ENCODE measurements around the gene TRAPPC14. TPM values are rescaled to one million over a fixed set of nuclear protein-coding genes. Genes with fewer than 3 reads are reported as not detected.

The TRAPPC14 gene
- total RNA-seq, 1 donor from 2014 or later = 10.4 TPM

DNA sequence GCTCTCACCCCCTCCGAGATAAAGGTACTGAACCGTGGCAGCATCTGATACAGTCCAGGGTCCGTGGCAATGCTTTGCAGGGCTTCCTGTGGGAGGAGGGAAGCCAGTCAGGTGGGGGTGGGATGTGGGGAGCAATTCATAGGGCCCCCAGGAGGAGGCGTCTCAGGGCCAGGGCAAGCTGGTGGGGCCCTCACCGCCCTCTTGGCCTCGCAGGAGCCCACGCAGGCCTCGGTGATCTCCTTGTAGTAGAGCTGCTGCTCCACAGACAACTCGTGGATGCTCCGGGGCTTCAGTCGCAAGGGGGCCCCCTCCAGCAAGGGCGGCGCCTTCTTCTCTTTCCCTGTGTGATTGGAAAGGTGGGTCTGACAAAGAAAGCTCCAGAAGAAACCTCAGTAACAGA is 46.6 kb downstream of the TRAPPC14 start:
- Histone ChIP-seq H3K27me3 (ENCODE audit: control insufficient read depth, insufficient read depth, low read length) (no peaks in the 10 kb centered on the region), H3K4me3 (ENCODE audit: low read depth, low read length) (no peak overlapping the region), H3K36me3 (ENCODE audit: control insufficient read depth, insufficient read depth, low read length) (peaks cover 4% of the 10 kb centered on the region)
- TF ChIP-seq CTCF (IDR thresholded peaks at IDR 0.05; ENCODE audit: insufficient read depth, low read length, poor library complexity, severe bottlenecking) = no peak
- DNase-seq (ENCODE audit: low read depth) = no peak

GRCh38 chr7:100111156-100111555 is 47.4 kb downstream of the TRAPPC14 start:
- H3K36me3 ChIP-seq (ENCODE audit: control insufficient read depth, insufficient read depth, low read length) = peaks cover 4% of the 10 kb centered on the region
- no peak overlapping the region for H3K4me3 ChIP-seq (ENCODE audit: low read depth, low read length)
- no peaks in the 10 kb centered on the region for H3K27me3 ChIP-seq (ENCODE audit: control insufficient read depth, insufficient read depth, low read length)
- DNase-seq (ENCODE audit: low read depth) = no peak
- no peak for TF ChIP-seq CTCF (IDR thresholded peaks at IDR 0.05; ENCODE audit: insufficient read depth, low read length, poor library complexity, severe bottlenecking)

DNA sequence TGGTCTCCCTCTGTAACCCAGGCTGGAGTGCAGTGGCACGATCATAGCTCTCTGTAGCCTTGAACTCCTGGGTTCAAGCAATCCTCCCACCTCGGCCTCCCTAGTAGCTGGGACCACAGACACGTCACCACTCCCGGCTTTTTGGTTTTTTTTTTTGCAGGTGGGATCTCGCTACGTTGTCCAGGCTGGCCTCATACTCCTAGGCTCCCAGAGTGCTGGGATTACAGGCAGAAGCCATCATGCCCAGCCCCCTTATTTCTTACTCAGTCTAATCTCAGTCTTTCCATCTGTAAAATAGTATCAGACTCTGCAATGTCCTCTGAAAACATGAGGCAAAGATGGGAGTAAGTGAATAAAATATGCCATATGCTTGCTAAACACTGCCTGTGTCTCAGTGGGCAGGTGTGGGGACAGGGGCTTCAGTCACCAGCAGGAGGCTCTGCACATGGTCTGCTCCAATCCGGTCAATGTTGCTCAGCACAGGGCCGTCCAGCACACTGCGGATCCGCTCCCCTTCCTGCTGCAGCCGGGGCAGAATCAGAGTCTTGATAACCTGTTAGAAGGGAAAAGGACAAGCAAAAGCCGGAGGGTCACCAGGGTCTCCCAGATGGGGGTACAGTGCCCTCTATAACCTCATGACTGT is 48.9 kb downstream of the TRAPPC14 start:
- H3K27me3 ChIP-seq (ENCODE audit: control insufficient read depth, insufficient read depth, low read length) = no peaks in the 10 kb centered on the region
- TF ChIP-seq CTCF (IDR thresholded peaks at IDR 0.05; ENCODE audit: insufficient read depth, low read length, poor library complexity, severe bottlenecking) = peak; percentile 9
- DNase-seq (ENCODE audit: low read depth) = no peak
- no peak overlapping the region for H3K4me3 ChIP-seq (ENCODE audit: low read depth, low read length)
- peaks cover 4% of the 10 kb centered on the region for H3K36me3 ChIP-seq (ENCODE audit: control insufficient read depth, insufficient read depth, low read length)

GRCh38 chr7:100107890-100108289 is 50.6 kb downstream of the TRAPPC14 start:
- Histone ChIP-seq H3K27me3 (ENCODE audit: control insufficient read depth, insufficient read depth, low read length) (no peaks in the 10 kb centered on the region), H3K4me3 (ENCODE audit: low read depth, low read length) (no peak overlapping the region), H3K36me3 (ENCODE audit: control insufficient read depth, insufficient read depth, low read length) (peaks cover 5% of the 10 kb centered on the region)
- no peak for DNase-seq (ENCODE audit: low read depth)
- no peak for TF ChIP-seq CTCF (IDR thresholded peaks at IDR 0.05; ENCODE audit: insufficient read depth, low read length, poor library complexity, severe bottlenecking)

GRCh38 chr7:100107125-100107737 is 51.3 kb downstream of the TRAPPC14 start:
- Histone ChIP-seq H3K36me3 (ENCODE audit: control insufficient read depth, insufficient read depth, low read length) (peaks cover 5% of the 10 kb centered on the region), H3K4me3 (ENCODE audit: low read depth, low read length) (no peak overlapping the region), H3K27me3 (ENCODE audit: control insufficient read depth, insufficient read depth, low read length) (no peaks in the 10 kb centered on the region)
- no peak for TF ChIP-seq CTCF (IDR thresholded peaks at IDR 0.05; ENCODE audit: insufficient read depth, low read length, poor library complexity, severe bottlenecking)
- no peak for DNase-seq (ENCODE audit: low read depth)

DNA sequence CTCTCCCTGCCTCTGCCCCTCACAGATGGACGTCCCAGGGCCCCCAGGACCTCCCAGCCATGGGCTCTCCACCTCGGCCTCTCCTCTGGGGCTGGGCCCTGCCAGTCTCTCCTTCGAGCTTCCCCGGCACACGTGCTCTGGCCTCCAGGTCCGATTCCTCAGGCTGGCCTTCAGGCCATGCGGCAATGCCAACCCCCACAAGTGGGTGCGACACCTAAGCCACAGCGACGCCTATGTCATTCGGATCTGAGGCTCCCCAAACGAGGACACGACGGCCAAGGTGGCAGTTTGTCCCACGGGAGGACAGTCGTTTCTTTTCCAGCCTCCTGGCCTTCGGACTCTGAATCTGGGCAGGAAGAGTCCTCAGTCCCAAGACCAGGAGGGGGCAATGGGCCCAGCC is 51.9 kb downstream of the TRAPPC14 start:
- Histone ChIP-seq H3K27me3 (ENCODE audit: control insufficient read depth, insufficient read depth, low read length) (no peaks in the 10 kb centered on the region), H3K4me3 (ENCODE audit: low read depth, low read length) (no peak overlapping the region), H3K36me3 (ENCODE audit: control insufficient read depth, insufficient read depth, low read length) (peaks cover 4% of the 10 kb centered on the region)
- no peak for TF ChIP-seq CTCF (IDR thresholded peaks at IDR 0.05; ENCODE audit: insufficient read depth, low read length, poor library complexity, severe bottlenecking)
- DNase-seq (ENCODE audit: low read depth) = no peak
